ENCODE measurements around the gene OLFM4. TPM values are rescaled to one million over a fixed set of nuclear protein-coding genes. Genes with fewer than 3 reads are reported as not detected.

Gene OLFM4
- total RNA-seq, 1 donor from 2014 or later: not detected

DNA sequence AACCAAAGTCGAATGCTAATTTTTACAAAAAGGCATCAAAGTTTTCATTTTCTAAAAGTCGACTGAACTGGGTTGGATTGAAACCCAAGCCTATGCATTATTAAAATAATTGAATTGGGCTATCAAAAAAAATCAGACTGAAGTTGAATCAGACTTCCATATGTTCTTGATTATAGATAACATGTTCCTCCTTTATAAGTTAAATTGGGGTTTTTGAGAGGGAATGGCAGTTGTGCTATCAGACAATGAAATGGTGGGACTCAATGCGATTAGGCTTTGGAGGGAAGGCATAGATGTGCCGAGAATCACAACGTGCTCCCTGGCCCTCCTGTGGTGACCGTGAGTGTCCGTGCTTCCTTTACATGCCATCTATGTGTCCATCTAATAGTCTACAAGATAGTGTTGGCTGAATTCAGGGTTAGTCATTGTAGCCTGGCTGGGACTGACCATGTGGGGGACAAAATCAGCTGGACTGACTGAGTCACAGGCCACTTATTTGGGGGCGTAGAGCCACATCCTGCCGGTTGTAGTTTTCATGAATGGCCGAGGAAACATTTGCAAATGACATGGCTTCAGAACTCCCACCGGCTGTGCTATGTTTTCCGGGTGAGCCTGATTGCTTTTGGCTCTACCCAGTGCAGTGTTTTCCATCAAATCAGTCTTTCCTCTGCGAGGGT lies 37.1 kb upstream of the OLFM4 start:
- H3K27me3 ChIP-seq: no peaks in the 10 kb centered on the region
- no peaks in the 10 kb centered on the region for H3K36me3 ChIP-seq
- TF ChIP-seq, protein P1, sequence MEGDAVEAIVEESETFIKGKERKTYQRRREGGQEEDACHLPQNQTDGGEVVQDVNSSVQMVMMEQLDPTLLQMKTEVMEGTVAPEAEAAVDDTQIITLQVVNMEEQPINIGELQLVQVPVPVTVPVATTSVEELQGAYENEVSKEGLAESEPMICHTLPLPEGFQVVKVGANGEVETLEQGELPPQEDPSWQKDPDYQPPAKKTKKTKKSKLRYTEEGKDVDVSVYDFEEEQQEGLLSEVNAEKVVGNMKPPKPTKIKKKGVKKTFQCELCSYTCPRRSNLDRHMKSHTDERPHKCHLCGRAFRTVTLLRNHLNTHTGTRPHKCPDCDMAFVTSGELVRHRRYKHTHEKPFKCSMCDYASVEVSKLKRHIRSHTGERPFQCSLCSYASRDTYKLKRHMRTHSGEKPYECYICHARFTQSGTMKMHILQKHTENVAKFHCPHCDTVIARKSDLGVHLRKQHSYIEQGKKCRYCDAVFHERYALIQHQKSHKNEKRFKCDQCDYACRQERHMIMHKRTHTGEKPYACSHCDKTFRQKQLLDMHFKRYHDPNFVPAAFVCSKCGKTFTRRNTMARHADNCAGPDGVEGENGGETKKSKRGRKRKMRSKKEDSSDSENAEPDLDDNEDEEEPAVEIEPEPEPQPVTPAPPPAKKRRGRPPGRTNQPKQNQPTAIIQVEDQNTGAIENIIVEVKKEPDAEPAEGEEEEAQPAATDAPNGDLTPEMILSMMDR (IDR thresholded peaks at IDR 0.05): no peak
- intact Hi-C loops (cut with DNase I): no loop called here
- no peak overlapping the region for H3K4me3 ChIP-seq
- H3K27ac ChIP-seq: no peak overlapping the region
- H3K4me1 ChIP-seq: no peaks in the 10 kb centered on the region
- no peaks in the 10 kb centered on the region for H3K9me3 ChIP-seq
- no peak for DNase-seq (ENCODE audit: low spot score in 2 of 2)

DNA sequence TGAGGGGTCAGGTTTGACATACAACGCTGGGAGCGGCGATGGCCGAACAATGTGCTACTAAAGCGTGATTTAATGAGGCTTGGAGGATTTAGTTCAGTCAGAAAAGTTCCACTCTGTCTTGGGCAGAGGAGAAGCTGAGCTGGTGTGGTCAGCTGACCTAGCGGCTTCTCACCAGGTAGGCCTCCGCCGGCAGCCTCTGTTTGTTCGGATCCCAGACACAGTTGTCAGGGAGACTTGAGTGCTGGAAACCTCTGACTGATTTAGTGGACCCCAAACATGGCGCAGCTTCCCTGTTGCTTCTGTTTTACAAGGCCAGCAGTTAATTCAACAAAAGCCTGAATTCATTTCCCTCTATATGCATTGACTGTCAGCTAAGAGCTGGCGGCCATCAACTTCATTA lies 36.5 kb upstream of the OLFM4 start:
- intact Hi-C loops (cut with DNase I): no loop called here
- H3K4me1 ChIP-seq: no peaks in the 10 kb centered on the region
- no peaks in the 10 kb centered on the region for H3K27me3 ChIP-seq
- TF ChIP-seq, protein P1 (IDR thresholded peaks at IDR 0.05): no peak
- DNase-seq (ENCODE audit: low spot score in 2 of 2): no peak
- no peak overlapping the region for H3K27ac ChIP-seq
- H3K9me3 ChIP-seq: no peaks in the 10 kb centered on the region
- H3K36me3 ChIP-seq: no peaks in the 10 kb centered on the region
- H3K4me3 ChIP-seq: no peak overlapping the region

DNA sequence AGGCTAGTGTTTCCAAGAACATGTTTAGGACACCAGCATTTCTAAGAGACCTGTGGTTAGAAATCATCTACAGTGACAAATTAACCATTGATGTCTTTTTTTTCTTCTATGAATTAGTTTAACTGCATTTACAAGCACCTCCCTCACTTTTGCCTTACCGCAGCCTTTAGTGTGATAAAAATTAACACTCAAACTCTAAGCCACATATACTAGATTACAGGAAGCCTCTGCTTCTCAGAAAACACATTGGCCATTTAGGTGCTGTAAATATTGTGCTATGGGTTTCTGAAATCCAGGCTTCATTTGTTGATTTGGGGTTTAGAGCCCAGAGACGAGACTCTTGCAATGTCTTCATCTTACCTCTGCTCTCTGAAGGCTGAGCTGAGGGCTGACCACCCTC lies 34.6 kb upstream of the OLFM4 start:
- intact Hi-C loops (cut with DNase I): no loop called here
- H3K36me3 ChIP-seq: no peaks in the 10 kb centered on the region
- no peak for DNase-seq (ENCODE audit: low spot score in 2 of 2)
- TF ChIP-seq, protein P1 (IDR thresholded peaks at IDR 0.05): no peak
- no peaks in the 10 kb centered on the region for H3K27me3 ChIP-seq
- no peak overlapping the region for H3K4me3 ChIP-seq
- H3K4me1 ChIP-seq: no peaks in the 10 kb centered on the region
- H3K27ac ChIP-seq: no peak overlapping the region
- no peaks in the 10 kb centered on the region for H3K9me3 ChIP-seq

DNA sequence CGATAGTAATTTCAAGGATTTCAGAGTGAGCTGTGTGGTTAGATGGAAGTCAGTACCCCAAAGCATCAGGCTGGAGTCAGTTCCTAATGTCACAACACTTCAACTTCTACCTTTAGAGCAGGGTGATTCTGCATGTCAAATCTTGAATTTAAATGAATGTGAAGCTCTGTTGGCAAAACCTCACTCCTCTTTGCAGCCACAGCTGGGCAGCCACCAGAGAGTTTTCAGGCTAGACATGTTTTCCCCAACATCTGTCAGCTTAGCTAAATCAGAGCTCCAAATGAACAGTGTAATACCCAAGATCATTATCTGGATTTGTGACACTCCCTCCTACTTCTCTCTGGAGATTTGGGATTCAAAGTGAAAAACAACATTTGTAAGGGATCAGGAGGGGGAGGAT lies 33.7 kb upstream of the OLFM4 start:
- TF ChIP-seq, protein P1 (IDR thresholded peaks at IDR 0.05): no peak
- Histone ChIP-seq H3K4me1 (no peaks in the 10 kb centered on the region), H3K36me3 (no peaks in the 10 kb centered on the region), H3K9me3 (no peaks in the 10 kb centered on the region), H3K4me3 (no peak overlapping the region), H3K27me3 (no peaks in the 10 kb centered on the region), H3K27ac (no peak overlapping the region)
- intact Hi-C loops (cut with DNase I): no loop called here
- DNase-seq (ENCODE audit: low spot score in 2 of 2): no peak

DNA sequence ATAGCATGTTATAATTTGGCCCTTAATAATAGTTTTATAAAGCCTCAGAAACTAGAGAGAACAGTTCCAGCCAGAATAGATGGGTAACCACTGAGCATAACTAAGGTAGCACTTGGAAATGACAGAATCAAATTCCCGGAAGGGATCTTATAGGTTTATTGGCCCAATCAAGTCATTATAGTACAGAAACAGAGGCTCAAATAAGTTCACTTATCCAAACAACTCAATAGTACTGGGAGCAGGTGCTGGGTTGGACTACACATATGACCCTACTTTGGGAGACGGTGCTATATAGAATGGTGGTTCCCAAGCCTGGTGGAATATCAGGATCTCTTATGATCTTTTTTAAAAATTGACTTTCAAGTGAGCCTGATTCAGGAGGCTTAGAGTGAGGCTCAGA lies 32.7 kb upstream of the OLFM4 start:
- Histone ChIP-seq H3K36me3 (no peaks in the 10 kb centered on the region), H3K27me3 (no peaks in the 10 kb centered on the region), H3K27ac (no peak overlapping the region), H3K4me3 (no peak overlapping the region), H3K4me1 (no peaks in the 10 kb centered on the region), H3K9me3 (no peaks in the 10 kb centered on the region)
- TF ChIP-seq, protein P1 (IDR thresholded peaks at IDR 0.05): no peak
- intact Hi-C loops (cut with DNase I): no loop called here
- DNase-seq (ENCODE audit: low spot score in 2 of 2): no peak
